ENCODE data around the gene RUNX3. TPM values are rescaled to one million over a fixed set of nuclear protein-coding genes. Genes with fewer than 3 reads are reported as not detected.
A peak's percentile ranks its signal among the peaks of the same experiment; 100 is the strongest.
"Not testable (repeated sequence)": the region's sequence is repeated elsewhere in the genome, so short reads cannot be mapped to it uniquely, and the experiment has no call there.

Gene RUNX3
- total RNA-seq, 1 donor from 2014 or later = 0.51 TPM

GRCh38 chr1:24919791-24920532, 10.1 kb downstream of the RUNX3 start:
- intact Hi-C loops (cut with DNase I) = no loop called here
- DNase-seq (ENCODE audit: low spot score) = no peak

DNA sequence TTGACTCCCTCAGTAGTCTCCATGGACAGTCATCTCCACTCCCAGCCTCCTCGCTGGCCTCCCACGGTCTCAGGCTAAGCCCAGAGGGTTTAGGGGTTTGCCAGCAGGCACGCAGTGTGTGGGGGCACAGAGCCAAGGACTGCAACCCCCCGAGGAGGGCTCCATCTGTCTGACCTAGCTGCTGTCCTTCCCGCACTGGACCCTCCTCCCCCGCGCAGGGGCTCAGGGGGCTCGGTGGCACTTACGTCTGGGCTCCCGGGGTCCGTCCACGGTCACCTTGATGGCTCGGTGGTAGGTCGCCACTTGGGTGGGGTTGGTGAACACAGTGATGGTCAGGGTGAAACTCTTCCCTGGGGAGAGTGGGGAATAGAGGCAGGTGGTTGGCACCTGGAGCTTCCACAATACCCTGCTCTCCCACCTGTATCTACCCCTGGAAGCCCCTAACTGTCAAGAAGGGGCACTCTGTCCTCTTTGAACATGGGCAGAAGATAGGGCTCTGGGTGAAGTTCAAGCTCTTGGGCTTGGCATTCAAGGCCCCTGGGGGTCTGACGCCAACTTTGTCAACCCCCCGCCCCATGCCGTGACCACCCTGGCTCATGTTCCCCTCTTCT, 11.0 kb downstream of the RUNX3 start:
- intact Hi-C loops (cut with DNase I) = no loop called here
- no peak for DNase-seq (ENCODE audit: low spot score)

DNA sequence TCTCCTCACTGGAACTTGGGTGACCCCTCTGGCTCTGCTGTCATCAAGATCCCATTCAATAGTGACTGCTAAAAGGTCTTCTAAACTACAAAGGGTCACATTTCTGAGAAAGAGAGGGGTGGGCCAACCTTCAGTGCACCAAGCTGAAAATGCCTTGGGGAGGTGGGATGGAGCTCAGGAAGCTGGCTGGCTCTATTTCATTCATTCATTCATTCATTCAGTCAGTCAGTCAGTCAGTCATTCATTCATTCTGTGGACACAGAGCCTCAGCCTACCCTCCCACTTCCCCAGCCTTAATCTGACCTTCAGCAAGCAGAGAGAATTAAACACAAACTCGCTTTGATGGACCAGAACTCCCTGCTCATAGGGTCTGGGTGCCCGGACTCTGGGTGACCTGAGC, 11.7 kb downstream of the RUNX3 start:
- no peak for DNase-seq (ENCODE audit: low spot score)
- intact Hi-C loops (cut with DNase I) = no loop called here

GRCh38 chr1:24917327-24918074, 12.6 kb downstream of the RUNX3 start:
- no peak for DNase-seq (ENCODE audit: low spot score)
- intact Hi-C loops (cut with DNase I) = no loop called here

DNA sequence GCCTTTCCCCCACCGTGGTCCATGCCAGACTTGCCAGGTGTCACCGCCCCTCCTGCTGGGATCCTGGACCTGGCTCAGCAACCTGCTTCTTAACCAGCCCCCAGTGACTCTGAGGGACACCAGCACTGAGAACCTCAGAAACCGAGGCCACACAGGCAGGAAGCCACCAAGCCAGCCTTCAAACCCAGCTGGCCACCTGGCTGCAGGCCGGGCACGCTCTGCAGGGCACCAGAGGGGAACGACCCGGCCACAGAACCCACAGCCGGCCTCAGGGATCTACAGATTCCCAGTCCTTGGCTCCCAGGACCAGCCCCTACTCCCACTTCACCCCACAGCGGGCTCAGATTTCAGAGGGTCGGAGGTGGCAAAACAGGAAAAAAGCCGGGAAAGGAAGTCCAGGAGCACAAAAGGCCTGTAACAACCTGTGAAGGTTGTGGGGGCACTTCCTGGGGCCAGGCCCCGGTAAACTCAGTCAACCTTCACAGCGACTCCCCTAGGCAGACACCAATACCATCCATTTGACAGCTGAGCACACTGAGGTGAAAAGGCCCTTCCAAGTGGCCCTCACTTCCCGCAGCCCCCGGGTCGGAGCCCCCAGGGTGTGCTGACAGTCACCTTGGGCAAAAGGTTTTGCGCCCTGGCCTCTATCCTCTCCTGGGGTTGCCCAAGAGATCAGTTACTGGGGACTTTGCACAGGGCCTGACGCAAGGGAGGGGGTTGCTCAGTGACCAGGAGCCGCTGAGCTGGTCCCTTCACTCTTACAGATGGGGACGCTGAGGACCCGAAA, 14.1 kb downstream of the RUNX3 start:
- no peak for DNase-seq (ENCODE audit: low spot score)
- intact Hi-C loops (cut with DNase I) = no loop called here

- intact Hi-C loops (cut with DNase I) = no loop called here
- DNase-seq (ENCODE audit: low spot score) = no peak
These were observed 15.6 kb downstream of the RUNX3 start for GRCh38 chr1:24914226-24915069.

DNA sequence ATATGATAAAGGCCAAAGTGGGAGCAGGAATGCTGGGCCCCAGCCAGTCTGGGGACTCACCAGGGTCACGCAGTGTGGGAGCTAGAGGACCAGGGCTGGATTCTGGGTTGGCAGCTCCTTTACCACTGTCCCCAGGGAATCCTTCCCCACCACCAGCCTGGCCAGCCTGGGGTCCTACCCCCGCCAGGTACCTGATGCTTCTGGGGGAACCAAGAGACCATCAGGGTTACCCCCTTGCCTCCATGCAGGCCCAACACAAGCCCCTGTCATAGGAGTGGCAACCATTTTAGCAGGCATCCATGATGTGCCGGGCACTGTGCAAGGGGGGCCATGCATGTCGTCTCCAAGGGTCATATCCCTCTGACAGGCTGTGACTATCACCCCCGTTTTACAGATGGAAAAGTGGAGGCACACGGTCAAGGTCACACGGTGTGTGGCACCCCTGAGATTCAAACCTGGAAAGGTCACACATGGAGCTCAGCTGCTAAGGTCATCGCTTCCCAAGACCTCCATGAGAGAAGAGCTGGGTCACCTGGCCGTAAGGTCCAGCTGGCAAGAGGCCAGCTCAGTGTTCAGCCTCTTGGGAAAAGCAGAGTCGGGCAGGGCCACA, 16.4 kb downstream of the RUNX3 start:
- intact Hi-C loops (cut with DNase I) = no loop called here
- DNase-seq (ENCODE audit: low spot score) = no peak

GRCh38 chr1:24913274-24913604, 16.8 kb downstream of the RUNX3 start:
- intact Hi-C loops (cut with DNase I) = no loop called here
- no peak for DNase-seq (ENCODE audit: low spot score)

DNA sequence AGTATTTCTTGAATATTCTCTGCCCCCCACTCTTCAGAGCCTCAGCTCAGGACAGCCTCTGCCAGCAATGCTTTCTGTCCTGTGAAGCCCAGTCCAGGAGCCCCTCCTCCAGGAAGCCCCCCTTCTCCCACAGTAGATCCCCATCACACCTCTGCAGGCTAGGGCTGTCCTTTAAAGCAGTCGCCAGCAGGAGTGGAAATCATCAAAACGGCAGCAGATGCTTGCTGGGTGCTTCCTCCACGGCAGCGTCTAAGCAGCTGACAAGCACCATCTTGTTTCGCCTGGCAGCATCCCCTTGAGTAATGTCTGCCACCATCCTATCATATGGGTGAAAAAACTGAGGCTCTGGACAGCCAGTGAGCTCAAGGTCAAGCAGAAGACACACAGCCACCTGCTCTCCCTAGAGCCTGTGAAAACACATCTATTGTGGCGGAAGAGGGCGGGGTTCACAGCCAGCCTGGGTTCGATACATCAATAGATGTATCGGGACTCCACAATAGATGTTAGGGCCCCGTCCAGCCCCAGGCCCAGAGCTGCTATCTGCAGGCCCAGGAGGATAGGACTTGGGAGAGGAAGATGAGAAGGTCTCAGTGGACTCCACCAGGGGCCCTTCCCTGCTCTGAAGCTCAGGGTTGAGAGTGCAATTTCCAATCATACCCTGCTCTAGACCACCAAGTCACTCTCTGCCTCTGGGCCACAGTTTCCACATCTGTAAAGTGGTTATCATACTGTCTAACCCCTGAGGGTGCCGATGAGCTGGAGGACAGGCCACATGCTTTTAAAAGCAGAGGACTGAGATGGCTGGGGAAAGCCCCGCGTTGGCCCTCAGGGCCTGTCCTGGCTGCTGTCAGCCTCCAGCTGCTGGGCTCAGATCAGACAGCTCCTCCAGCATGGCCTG, 17.5 kb downstream of the RUNX3 start:
- intact Hi-C loops (cut with DNase I) = no loop called here
- no peak for DNase-seq (ENCODE audit: low spot score)

GRCh38 chr1:24911651-24912155, 18.4 kb downstream of the RUNX3 start:
- intact Hi-C loops (cut with DNase I) = no loop called here
- no peak for DNase-seq (ENCODE audit: low spot score)

GRCh38 chr1:24910751-24911650, 19.1 kb downstream of the RUNX3 start:
- intact Hi-C loops (cut with DNase I) = no loop called here
- no peak for DNase-seq (ENCODE audit: low spot score)

DNA sequence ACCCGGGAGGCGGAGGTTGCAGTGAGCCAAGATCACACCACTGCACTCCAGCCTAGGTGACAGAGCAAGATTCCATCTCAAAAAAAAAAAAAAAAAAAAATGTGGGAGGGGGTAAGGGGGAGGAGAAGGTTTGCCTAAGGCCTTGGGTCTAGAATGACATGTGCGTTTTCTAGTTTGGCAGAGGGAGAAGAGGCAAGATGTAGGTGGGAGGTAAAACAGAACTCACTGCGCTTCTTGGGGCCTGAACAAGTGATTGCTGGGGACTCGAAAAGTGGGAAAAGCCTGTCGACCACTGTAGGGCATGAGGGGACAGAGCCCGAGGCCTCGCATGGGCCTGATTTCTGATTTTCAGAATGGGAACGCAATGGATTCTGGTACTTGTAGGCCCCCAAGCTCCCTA, 19.9 kb downstream of the RUNX3 start:
- DNase-seq (ENCODE audit: low spot score) = no peak
- intact Hi-C loops (cut with DNase I) = no loop called here

DNA sequence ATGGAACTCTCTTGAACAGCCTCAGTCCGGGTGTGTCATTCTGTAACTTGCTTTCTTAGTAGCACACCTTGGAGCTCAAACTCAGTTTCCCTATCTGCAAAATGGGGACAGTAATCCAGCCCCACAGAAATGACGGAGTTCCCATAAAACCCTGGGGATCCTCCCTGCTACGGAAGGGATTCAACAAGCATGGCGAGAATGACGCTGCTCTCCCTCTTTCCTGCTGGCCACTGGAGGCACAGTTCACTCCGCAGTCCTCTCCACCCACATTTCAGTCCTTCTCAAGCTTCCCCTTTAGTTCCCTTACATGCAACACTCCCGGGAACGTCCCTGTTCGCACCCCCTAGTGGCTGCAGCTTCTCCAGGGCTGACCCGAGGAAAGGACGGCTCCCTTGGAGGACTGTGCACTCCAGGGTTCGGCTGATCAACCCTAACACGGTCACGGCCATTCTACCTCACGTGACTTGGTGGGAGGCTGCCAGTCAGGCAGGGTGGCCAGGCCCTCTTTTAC, 20.6 kb downstream of the RUNX3 start:
- DNase-seq (ENCODE audit: low spot score) = no peak
- intact Hi-C loops (cut with DNase I) = no loop called here

DNA sequence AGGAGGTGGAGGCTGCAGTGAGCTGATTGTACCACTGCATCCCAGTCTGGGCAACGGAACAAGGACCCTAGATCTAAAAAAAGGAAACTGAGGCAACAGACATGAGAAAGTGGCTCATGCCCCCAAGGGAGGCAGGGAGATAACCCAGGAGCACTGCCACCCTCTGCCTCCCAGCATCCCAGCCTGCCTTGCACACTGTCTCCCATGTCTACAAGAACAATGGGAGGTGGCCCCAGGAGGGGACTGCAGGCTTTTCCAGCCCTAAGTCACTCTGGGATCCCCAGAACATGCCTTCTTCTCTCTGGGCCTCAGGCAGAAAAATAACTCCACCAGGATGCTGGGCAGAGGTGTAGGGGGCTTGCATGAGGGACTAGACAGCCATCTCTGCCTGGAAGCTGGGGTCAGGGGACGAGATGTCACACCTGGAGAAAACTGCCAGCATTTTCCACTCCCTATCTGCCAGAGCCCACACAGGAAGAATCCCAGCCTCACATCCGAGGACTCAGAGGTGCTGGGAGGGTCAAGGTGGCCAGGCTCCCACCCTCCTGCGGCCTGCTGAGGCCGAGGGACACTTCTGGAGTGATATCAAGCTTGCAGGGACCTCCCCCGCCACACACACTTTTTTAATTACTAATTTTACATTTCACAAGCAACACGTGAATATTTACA, 21.4 kb downstream of the RUNX3 start:
- peak; percentile 38 for DNase-seq (ENCODE audit: low spot score)
- intact Hi-C loops (cut with DNase I) = no loop called here

DNA sequence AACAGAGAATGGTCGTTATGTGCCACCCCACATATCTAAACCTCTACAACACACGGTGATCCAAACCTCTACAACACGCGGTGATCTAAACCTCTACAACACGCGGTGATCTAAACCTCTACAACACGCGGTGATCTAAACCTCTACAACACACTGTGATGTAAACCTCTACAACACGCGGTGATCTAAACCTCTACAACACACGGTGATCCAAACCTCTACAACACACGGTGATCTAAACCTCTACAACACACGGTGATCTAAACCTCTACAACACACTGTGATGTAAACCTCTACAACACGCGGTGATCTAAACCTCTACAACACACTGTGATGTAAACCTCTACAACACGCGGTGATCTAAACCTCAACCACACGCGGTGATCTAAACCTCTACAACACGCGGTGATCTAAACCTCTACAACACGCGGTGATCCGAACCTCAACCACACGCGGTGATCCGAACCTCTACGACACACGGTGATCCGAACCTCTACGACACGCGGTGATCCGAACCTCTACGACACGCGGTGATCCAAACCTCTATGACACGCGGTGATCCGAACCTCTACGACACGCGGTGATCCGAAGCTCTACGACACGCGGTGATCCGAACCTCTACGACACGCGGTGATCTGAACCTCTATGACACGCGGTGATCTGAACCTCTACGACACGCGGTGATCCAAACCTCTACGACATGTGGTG, 22.3 kb downstream of the RUNX3 start:
- intact Hi-C loops (cut with DNase I) = not testable (repeated sequence)
- DNase-seq (ENCODE audit: low spot score) = peak; percentile 3

Measured in cardiac septum (tissue), 1 donor.